Vagina (tissue), 2 donors: Measurements from ENCODE around the gene YPEL3.

Source experiments
- POLR2A ChIP-seq, 2 donors: fragments of 450-650 bp; IDR thresholded peaks; one replicate each; pipeline ENCODE4 v1.6.1; 2017; ENCODE audit warnings: antibody characterized with exemption in 2 of 2, mild to moderate bottlenecking in 2 of 2, moderate library complexity in 2 of 2
- POLR2AphosphoS5 ChIP-seq, 2 donors: sonication (generic); formaldehyde crosslinking; IDR thresholded peaks; one replicate each; pipeline ENCODE4 v1.9.0; 2017; ENCODE audit warnings: antibody characterized with exemption in 2 of 2, mild to moderate bottlenecking in 2 of 2, low read depth in 1 of 2; ENCODE audit not compliant: insufficient read depth in 1 of 2
- TF ChIP-seq, protein P1 (sequence below), 3 experiments: fragments of 450-650 bp in 2 of 3; fragments of 200-600 bp in 1 of 3; sonication (generic) in 1 of 3; IDR thresholded peaks; one replicate each; pipeline ENCODE4 v1.5.1; 2017 to 2019; ENCODE audit warnings: antibody characterized with exemption in 3 of 3, mild to moderate bottlenecking in 2 of 3, moderate library complexity in 2 of 3

DNA sequence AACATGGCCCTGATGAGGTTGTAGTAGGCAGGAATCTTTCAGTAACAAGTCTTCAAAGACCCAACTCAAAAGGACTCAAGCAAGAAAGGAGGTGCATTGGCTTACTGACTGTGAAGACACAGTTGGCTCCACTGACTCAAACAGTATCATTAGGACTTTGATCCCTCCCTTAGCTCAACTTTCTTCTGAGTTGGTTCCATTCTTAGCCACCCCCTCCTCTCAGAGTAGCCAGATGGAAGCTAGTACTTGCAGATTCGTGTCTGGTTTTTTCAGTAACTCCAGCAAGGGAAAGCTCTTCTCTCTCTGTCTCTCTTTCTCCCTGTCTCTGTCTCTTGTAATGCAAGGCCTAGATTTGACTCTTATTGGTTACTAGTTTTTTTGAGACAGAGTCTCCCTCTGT is 32.0 kb upstream of the YPEL3 start:
- TF ChIP-seq, protein P1, sequence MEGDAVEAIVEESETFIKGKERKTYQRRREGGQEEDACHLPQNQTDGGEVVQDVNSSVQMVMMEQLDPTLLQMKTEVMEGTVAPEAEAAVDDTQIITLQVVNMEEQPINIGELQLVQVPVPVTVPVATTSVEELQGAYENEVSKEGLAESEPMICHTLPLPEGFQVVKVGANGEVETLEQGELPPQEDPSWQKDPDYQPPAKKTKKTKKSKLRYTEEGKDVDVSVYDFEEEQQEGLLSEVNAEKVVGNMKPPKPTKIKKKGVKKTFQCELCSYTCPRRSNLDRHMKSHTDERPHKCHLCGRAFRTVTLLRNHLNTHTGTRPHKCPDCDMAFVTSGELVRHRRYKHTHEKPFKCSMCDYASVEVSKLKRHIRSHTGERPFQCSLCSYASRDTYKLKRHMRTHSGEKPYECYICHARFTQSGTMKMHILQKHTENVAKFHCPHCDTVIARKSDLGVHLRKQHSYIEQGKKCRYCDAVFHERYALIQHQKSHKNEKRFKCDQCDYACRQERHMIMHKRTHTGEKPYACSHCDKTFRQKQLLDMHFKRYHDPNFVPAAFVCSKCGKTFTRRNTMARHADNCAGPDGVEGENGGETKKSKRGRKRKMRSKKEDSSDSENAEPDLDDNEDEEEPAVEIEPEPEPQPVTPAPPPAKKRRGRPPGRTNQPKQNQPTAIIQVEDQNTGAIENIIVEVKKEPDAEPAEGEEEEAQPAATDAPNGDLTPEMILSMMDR (IDR thresholded peaks at IDR 0.05) = no peak
- no peak for TF ChIP-seq POLR2A (IDR thresholded peaks at IDR 0.05)
- no peak for TF ChIP-seq POLR2AphosphoS5 (IDR thresholded peaks at IDR 0.05; ENCODE audit: insufficient read depth in 1 of 2, low read depth in 1 of 2)
